NCI-H1694 treated with DMSO at 0.1 percent for 48 hours (cell line): ENCODE results near the gene IMPG1.

Experiments used
- DNase-seq: peaks from one replicate; lab custom pipeline; 2025; lab: John Stamatoyannopoulos, UW

IMPG1 gene, protein sequence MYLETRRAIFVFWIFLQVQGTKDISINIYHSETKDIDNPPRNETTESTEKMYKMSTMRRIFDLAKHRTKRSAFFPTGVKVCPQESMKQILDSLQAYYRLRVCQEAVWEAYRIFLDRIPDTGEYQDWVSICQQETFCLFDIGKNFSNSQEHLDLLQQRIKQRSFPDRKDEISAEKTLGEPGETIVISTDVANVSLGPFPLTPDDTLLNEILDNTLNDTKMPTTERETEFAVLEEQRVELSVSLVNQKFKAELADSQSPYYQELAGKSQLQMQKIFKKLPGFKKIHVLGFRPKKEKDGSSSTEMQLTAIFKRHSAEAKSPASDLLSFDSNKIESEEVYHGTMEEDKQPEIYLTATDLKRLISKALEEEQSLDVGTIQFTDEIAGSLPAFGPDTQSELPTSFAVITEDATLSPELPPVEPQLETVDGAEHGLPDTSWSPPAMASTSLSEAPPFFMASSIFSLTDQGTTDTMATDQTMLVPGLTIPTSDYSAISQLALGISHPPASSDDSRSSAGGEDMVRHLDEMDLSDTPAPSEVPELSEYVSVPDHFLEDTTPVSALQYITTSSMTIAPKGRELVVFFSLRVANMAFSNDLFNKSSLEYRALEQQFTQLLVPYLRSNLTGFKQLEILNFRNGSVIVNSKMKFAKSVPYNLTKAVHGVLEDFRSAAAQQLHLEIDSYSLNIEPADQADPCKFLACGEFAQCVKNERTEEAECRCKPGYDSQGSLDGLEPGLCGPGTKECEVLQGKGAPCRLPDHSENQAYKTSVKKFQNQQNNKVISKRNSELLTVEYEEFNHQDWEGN

GRCh38 chr6:76072562-76072961 lies at the start of gene IMPG1:
TSS of gene IMPG1 (minus strand) at chr6:76072662. CDS start at chr6:76072488, 174 bp downstream.
- no peak for DNase-seq

- no peak for DNase-seq
These were observed 47.8 kb upstream of the IMPG1 start for GRCh38 chr6:76120302-76120701.

DNA sequence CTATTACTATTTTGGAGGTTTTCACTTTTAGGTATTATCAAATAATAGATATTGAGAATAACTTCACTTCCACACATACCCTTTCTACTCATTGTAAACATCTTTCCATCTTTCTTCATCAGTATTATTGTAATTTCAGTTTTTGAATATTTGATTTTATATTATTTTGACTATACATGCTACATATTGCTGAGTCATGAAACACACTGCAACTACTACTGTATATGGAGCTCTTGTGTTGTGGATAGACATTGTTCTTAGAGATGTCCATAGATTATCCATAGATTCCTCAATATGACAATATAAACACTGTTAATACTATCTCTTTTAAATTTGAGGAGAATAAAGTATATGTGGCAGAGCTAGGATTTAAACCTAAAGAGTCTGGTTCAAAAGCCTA lies 819 bp upstream of the IMPG1 start:
- DNase-seq: no peak

- no peak for DNase-seq
These were observed 15.0 kb downstream of the IMPG1 start for GRCh38 chr6:76057469-76057868.

- no peak for DNase-seq
These were observed 20.1 kb downstream of the IMPG1 start for GRCh38 chr6:76052314-76052713.

- no peak for DNase-seq
These were observed 28.8 kb downstream of the IMPG1 start for GRCh38 chr6:76043690-76044089.

DNA sequence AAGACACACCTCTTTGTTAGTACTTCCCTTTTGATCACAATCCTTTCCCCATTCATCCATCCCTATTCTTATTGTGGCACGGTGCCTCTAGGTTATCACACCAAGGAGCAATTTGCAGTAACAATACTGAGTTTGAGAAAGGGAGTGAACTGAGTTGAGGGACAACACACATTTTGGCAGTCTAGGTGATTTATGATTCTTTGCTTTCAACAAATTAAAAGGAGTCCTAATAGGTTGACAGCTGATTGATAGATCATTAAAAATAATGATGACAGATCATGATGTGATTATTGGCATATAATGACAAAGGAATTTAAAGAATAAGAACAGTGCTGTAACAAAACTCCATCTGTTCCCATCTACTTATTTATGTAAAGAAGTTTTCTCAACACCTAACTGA lies 36.7 kb downstream of the IMPG1 start:
- DNase-seq: no peak

DNA sequence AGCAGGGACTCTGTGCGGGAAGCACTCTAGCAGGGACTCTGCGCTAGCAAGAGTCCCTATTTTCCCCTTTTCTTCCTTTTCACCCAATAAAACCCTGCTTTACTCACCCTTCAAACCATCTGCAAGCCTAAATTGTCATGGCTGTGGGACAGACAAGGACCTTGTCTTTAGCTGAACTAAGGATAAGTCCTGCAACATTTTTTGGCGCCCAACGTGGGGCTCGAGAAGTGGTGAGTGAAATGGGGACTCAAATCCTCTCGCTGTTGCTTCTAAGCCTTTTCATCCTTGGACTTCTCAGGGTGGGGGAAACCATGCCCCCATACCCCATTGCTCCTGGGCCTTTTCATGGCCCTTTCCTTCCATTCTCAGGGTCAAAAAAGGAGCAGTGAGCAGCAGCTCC lies 46.4 kb downstream of the IMPG1 start:
- DNase-seq: no peak

DNA sequence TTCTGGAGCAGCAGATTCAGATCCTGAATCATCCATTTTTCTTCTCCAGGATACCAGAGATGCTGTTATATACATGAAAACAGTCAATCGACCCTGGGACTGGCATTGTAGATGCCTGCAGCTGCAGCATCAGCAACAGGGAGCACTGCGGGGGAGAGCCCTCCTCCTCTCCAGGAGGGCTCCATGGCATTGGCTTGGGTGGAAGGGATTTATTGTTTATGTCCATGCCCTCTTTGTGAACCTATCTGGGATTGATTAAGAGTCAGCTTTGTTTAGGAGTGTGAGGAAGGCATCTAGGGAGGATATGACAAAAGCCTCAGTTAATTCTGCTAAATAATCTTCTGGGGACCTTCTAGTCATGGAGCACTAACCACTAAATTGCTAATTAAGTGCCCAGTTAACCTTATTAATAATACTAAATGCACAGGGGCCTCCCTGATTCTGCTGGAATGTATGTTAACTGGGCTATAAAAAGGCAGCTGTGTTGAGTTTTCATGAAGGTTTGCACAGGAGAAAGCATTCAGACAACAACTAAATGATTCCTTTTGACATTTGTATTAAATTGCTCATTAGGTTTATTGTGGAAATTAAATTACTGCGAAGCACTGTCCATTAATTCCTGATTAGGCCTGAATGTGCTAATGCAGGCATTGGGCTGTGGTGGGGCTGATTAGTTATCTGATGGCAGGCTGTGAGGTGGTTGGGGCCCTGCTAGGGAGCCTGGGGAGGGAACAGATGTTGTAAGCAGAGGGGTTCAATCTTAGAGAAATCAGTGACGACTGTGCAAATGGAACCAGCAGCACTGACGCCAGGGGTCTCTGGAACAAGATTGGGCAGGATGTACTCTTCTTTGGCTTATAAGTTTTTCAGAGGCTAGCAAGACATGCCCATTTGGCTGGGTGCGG lies 57.6 kb downstream of the IMPG1 start:
- no peak for DNase-seq

DNA sequence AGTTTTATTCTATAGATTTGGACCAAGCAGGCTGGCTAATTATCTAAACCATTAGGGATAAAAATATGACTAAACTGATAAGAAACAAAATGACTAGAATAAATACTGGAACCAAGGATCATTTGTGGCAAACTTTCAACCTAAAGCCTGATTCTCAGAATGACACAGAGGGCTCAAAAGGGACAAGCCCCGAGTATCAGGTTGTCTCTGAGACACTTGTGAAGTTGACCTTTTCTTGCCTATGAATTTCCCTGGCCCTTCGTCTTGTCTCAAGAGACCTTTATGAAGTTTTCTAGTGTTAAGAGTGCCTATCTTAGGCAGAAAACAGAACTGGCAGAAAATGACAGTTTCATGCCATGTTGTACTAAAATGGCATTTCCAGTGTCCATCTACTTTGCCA lies 68.3 kb downstream of the IMPG1 start:
- DNase-seq: no peak

- no peak for DNase-seq
These were observed 68.8 kb downstream of the IMPG1 start for GRCh38 chr6:76003686-76004085.

GRCh38 chr6:76003113-76003512 lies 69.3 kb downstream of the IMPG1 start:
- no peak for DNase-seq

GRCh38 chr6:76000629-76001028 lies 71.8 kb downstream of the IMPG1 start:
- no peak for DNase-seq

DNA sequence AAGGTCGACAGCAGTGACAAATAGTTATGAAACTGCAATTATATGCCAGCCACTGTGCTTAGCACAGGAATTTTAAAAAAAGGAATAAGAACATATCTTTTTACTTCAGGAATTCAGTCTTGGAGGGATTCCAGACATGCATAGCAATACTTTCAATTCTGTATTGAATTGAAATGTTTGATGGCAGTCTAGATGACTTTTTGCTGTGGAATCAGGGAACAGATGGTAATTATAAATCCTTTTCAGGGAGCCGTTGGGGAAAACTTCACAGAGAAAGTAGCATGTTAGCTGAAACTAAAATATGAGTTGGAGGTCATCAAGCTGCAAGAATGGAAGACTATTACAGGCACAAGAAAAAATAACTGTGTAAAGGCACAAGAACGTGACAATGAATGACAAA lies 74.8 kb downstream of the IMPG1 start:
- no peak for DNase-seq

- DNase-seq: no peak
These were observed 79.0 kb downstream of the IMPG1 start for GRCh38 chr6:75993236-75994162.

GRCh38 chr6:75991941-75992340 lies 80.5 kb downstream of the IMPG1 start:
- no peak for DNase-seq

DNA sequence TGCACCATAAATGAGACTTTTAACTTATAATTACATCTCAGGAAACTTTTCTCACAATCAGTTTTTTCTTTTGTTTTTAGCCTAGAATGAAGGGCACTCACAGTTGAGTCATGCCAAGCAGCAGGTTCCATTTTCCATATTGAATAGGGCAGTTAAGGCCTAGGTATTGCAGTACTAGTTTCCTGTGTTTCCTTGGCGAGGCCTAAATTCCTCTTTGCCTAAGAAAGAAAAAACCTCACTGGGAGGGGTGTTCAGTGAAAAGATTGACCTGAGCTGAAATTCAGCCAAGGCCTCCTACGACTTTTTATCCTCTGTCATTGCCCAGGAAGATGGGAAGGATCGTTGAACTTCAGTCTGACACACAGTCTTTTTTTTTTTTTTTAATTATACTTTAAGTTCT lies 85.5 kb downstream of the IMPG1 start:
- no peak for DNase-seq

DNA sequence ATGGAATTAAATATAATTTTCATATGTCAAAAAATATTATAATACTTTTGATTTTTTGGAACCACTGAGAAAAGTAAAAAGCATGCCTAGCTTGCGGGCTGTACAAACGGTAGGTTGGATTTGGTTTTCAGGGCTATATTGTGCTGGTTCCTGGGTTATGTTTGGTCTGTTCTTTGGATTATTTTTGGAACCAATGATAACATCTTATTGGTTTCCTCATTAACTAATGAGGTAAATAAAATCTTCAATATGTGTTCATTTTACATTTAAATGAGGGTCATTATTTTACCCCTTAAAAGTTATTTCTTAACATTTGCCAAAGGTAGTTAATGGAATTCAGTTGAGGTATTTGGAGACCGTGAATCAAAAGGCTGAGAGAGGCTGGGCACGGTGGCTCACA lies 96.6 kb downstream of the IMPG1 start:
- no peak for DNase-seq

GRCh38 chr6:75970093-75970492 lies 102.4 kb downstream of the IMPG1 start:
- no peak for DNase-seq

DNA sequence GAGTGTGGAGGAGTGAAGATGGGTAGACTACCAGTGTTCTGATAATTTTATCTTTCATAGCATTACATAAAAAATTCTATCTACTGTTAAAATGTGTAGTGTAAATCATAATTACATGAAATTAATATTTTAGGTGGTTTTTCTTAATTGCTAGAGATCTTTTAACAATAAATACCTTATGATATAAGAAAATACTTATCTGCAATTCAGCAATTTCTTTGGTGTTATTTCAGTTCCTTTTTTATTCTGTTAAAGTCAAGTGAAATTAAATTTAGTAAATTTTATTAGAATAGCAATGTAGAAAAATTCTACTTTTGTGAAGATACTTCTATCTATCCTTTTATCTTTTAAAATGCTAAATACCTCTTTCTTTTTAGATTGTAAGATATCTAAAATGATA lies 104.3 kb downstream of the IMPG1 start:
- no peak for DNase-seq

GRCh38 chr6:75963569-75963968 lies 108.9 kb downstream of the IMPG1 start:
- no peak for DNase-seq
